DND-41 (cell line): ENCODE results near the gene GCLC.

ENCODE experiments used
- ATAC-seq: fragments of 200-7000 bp; cut with Tn5 transposase; 3 replicates; pipeline ENCODE4 v1.9.1; 2021; ENCODE audit warnings: low read depth; ENCODE audit not compliant: insufficient read depth
- DNase-seq: peaks from one replicate; pipeline ENCODE4 v3.0.0-alpha.2; 2020
- H2AFZ ChIP-seq: 2 replicates; pipeline ENCODE4 v1.6.0; 2012; ENCODE audit warnings: low read depth, low read length
- H3K27ac ChIP-seq: 2 replicates; pipeline ENCODE4 v1.5.1; 2012; ENCODE audit warnings: low read length, inconsistent platforms
- H3K27me3 ChIP-seq: fragments of 200-600 bp; sonication (generic); 2 replicates; pipeline ENCODE4 v1.6.0; 2012; ENCODE audit warnings: low read length, mild to moderate bottlenecking, inconsistent platforms; ENCODE audit not compliant: insufficient read depth, poor library complexity
- H3K36me3 ChIP-seq: 2 replicates; pipeline ENCODE4 v1.5.1; 2012; ENCODE audit warnings: low read length, inconsistent platforms; ENCODE audit not compliant: insufficient read depth
- H3K4me1 ChIP-seq: 2 replicates; pipeline ENCODE4 v1.5.1; 2012; ENCODE audit warnings: mild to moderate bottlenecking, low read length; ENCODE audit not compliant: insufficient read depth
- H3K4me2 ChIP-seq: 2 replicates; pipeline ENCODE4 v1.6.0; 2012; ENCODE audit warnings: mild to moderate bottlenecking, moderate library complexity, low read length, inconsistent platforms; ENCODE audit not compliant: insufficient read depth
- H3K4me3 ChIP-seq, 2 experiments: fragments of 200-600 bp in 1 of 2; shearing (Covaris generic) in 1 of 2; 2 replicates each; pipeline ENCODE4 v1.5.1; 2012 to 2016; ENCODE audit warnings: inconsistent platforms in 2 of 2, low read length in 2 of 2, mild to moderate bottlenecking in 2 of 2, low read depth in 1 of 2, moderate library complexity in 1 of 2
- H3K79me2 ChIP-seq: 2 replicates; pipeline ENCODE4 v1.6.0; 2012; ENCODE audit warnings: low read length, inconsistent platforms; ENCODE audit not compliant: insufficient read depth
- H3K9ac ChIP-seq: 2 replicates; pipeline ENCODE4 v1.6.0; 2012; ENCODE audit warnings: low read depth, mild to moderate bottlenecking, inconsistent platforms, low read length, moderate library complexity
- H3K9me3 ChIP-seq: 2 replicates; pipeline ENCODE4 v1.5.1; 2012; ENCODE audit warnings: low read length, moderate library complexity, mild to moderate bottlenecking, inconsistent platforms; ENCODE audit not compliant: insufficient read depth, severe bottlenecking
- H4K20me1 ChIP-seq: 2 replicates; pipeline ENCODE4 v1.6.0; 2012; ENCODE audit warnings: low read length; ENCODE audit not compliant: insufficient read depth
- CTCF ChIP-seq: IDR thresholded peaks from 2 replicates; pipeline ENCODE4 v1.5.1; 2012; ENCODE audit warnings: borderline replicate concordance, low read length, moderate library complexity, mild to moderate bottlenecking; ENCODE audit not compliant: poor library complexity, severe bottlenecking; ENCODE audit errors: extremely low read depth
- EZH2 ChIP-seq: IDR thresholded peaks from 3 replicates; pipeline ENCODE4 v1.6.1; 2012; ENCODE audit warnings: borderline replicate concordance, low read depth, mild to moderate bottlenecking, moderate library complexity, low read length, inconsistent platforms; ENCODE audit not compliant: severe bottlenecking

GCLC gene

GRCh38 chr6:53518862-53519261 is 26.0 kb downstream of the GCLC start:
- H3K4me3 ChIP-seq = no peak overlapping the region
- H4K20me1 ChIP-seq = peaks cover 11% of the 10 kb centered on the region; the same call in 1 of the 2 replicates
- H3K27ac ChIP-seq = no peak overlapping the region
- no peak overlapping the region for H3K4me2 ChIP-seq
- H3K27me3 ChIP-seq = no peaks in the 10 kb centered on the region
- H3K79me2 ChIP-seq = peaks cover 13% of the 10 kb centered on the region
- no peak overlapping the region for H2AFZ ChIP-seq
- no peaks in the 10 kb centered on the region for H3K9me3 ChIP-seq
- TF ChIP-seq CTCF = no peak
- TF ChIP-seq EZH2 = no peak
- no peaks in the 10 kb centered on the region for H3K4me1 ChIP-seq
- H3K36me3 ChIP-seq = peaks cover 41% of the 10 kb centered on the region
- ATAC-seq = no peak
- no peak for DNase-seq
- no peak overlapping the region for H3K9ac ChIP-seq

- ATAC-seq = no peak
- no peaks in the 10 kb centered on the region for H3K4me1 ChIP-seq
- no peak overlapping the region for H3K9ac ChIP-seq
- no peaks in the 10 kb centered on the region for H3K9me3 ChIP-seq
- H3K36me3 ChIP-seq = peaks cover 52% of the 10 kb centered on the region
- H3K79me2 ChIP-seq = no peaks in the 10 kb centered on the region; the same call in 1 of the 2 replicates
- no peaks in the 10 kb centered on the region for H3K27me3 ChIP-seq
- H3K4me2 ChIP-seq = no peak overlapping the region
- TF ChIP-seq EZH2 (no peak), CTCF (no peak)
- H4K20me1 ChIP-seq = peaks cover 4% of the 10 kb centered on the region; the same call in 1 of the 2 replicates
- H2AFZ ChIP-seq = no peak overlapping the region
- no peak overlapping the region for H3K4me3 ChIP-seq
- no peak for DNase-seq
- no peak overlapping the region for H3K27ac ChIP-seq
Observed at GRCh38 chr6:53517021-53517420, 27.9 kb downstream of the GCLC start.

DNA sequence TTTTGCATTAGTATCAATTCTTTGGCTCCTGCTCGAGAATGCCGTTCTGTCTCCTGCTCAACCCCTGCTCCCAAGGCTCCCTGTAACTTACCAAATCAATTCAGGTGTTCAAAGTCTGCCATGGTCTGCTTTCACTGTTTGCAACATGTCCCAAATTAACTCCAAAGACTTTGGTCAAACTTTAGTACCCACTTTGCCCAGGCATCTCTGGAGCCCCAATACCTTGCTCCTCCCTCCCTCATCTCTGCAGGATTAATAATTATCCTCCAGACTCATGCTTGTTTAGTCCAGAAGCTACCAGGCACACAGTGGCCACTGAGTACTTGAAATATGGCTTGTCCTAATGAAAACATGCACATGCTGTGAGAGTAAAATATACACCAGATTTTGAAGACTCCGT is 30.2 kb downstream of the GCLC start:
- no peaks in the 10 kb centered on the region for H4K20me1 ChIP-seq
- DNase-seq (no peak), ATAC-seq (no peak)
- H3K79me2 ChIP-seq = no peaks in the 10 kb centered on the region; the same call in 1 of the 2 replicates
- H3K9ac ChIP-seq = no peak overlapping the region
- no peak overlapping the region for H2AFZ ChIP-seq
- H3K4me2 ChIP-seq = no peak overlapping the region
- no peak overlapping the region for H3K27ac ChIP-seq
- no peaks in the 10 kb centered on the region for H3K4me1 ChIP-seq
- no peaks in the 10 kb centered on the region for H3K27me3 ChIP-seq
- TF ChIP-seq EZH2 (no peak), CTCF (no peak)
- H3K9me3 ChIP-seq = no peaks in the 10 kb centered on the region
- peaks cover 52% of the 10 kb centered on the region for H3K36me3 ChIP-seq
- H3K4me3 ChIP-seq = no peak overlapping the region

- no peak overlapping the region for H3K4me3 ChIP-seq
- no peaks in the 10 kb centered on the region for H4K20me1 ChIP-seq
- no peak for TF ChIP-seq EZH2
- TF ChIP-seq CTCF = no peak
- no peak overlapping the region for H2AFZ ChIP-seq
- no peak overlapping the region for H3K27ac ChIP-seq
- no peaks in the 10 kb centered on the region for H3K27me3 ChIP-seq
- H3K9me3 ChIP-seq = no peaks in the 10 kb centered on the region
- no peak for DNase-seq
- no peak overlapping the region for H3K4me2 ChIP-seq
- H3K9ac ChIP-seq = no peak overlapping the region
- H3K4me1 ChIP-seq = no peaks in the 10 kb centered on the region
- peaks cover 56% of the 10 kb centered on the region for H3K36me3 ChIP-seq
- no peaks in the 10 kb centered on the region for H3K79me2 ChIP-seq
- ATAC-seq = no peak
Observed at GRCh38 chr6:53513519-53513966, 31.4 kb downstream of the GCLC start.
